ENCODE measurements around the gene HLA-B.

DNA sequence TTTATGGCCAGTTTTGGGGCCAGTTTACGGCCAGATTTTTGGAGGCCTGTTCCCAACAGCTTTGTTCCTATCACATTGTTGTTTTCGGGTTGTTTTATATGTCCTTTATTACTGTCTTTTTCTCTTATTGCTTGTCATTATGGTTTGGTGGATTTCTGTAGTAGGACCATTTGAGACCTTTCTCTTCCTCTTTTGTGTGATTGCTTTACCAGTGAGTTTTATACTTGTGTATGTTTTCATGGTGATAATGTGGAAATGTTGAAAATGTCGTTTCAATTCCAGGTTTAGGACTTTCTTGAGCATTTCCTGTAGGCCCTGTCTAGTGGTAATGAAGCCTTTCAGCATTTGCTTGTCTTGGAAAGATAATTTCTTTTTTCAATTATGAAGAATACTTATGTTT is 17.8 kb downstream of the HLA-B start:
- TF ChIP-seq SUZ12 (IDR thresholded peaks at IDR 0.05; ENCODE audit: extremely low read depth, insufficient read depth, insufficient read length) (no peak), YY1 (IDR thresholded peaks at IDR 0.05; ENCODE audit: insufficient read depth, insufficient read length) (no peak)

All from NT2/D1 (cell line).